Stimulated activated CD8-positive, alpha-beta memory T cell treated with anti-CD3 and anti-CD28 coated beads, Interleukin-7, amount 100 ng/mL, for 24 hours (primary cell): ENCODE results near the gene MTAP.

Experiments used
- DNase-seq: peaks from one replicate; pipeline ENCODE4 v3.0.0-alpha.2; 2020; ENCODE audit warnings: low read depth

The MTAP gene

GRCh38 chr9:21804791-21805190, 2.4 kb downstream of the MTAP start:
- DNase-seq = no peak

- no peak for DNase-seq
These were observed 4.2 kb downstream of the MTAP start for GRCh38 chr9:21806644-21807043.

GRCh38 chr9:21810388-21810787, 8.0 kb downstream of the MTAP start:
- no peak for DNase-seq

GRCh38 chr9:21810881-21811280, 8.4 kb downstream of the MTAP start:
- no peak for DNase-seq

- no peak for DNase-seq
These were observed 9.5 kb downstream of the MTAP start for GRCh38 chr9:21811914-21812313.

- DNase-seq = no peak
These were observed 10.0 kb downstream of the MTAP start for GRCh38 chr9:21812415-21812814.

- no peak for DNase-seq
These were observed 10.6 kb downstream of the MTAP start for GRCh38 chr9:21812946-21813568.

GRCh38 chr9:21813575-21814473, 11.4 kb downstream of the MTAP start:
- no peak for DNase-seq

- DNase-seq = no peak
These were observed 13.2 kb downstream of the MTAP start for GRCh38 chr9:21815643-21816042.

GRCh38 chr9:21817176-21817575, 14.7 kb downstream of the MTAP start:
- DNase-seq = no peak

- DNase-seq = no peak
These were observed 23.2 kb downstream of the MTAP start for GRCh38 chr9:21825637-21826036.

- DNase-seq = no peak
These were observed 26.5 kb downstream of the MTAP start for GRCh38 chr9:21828853-21829410.

GRCh38 chr9:21830589-21830988, 28.2 kb downstream of the MTAP start:
- no peak for DNase-seq

- DNase-seq = no peak
These were observed 29.5 kb downstream of the MTAP start for GRCh38 chr9:21831841-21832509.

- no peak for DNase-seq
These were observed 30.8 kb downstream of the MTAP start for GRCh38 chr9:21833090-21833801.

GRCh38 chr9:21835121-21835520, 32.7 kb downstream of the MTAP start:
- DNase-seq = no peak

GRCh38 chr9:21836437-21837161, 34.2 kb downstream of the MTAP start:
- DNase-seq = no peak

GRCh38 chr9:21837501-21837900, 35.1 kb downstream of the MTAP start:
- DNase-seq = no peak

GRCh38 chr9:21840647-21841046, 38.2 kb downstream of the MTAP start:
- no peak for DNase-seq

GRCh38 chr9:21841133-21841532, 38.7 kb downstream of the MTAP start:
- no peak for DNase-seq

- DNase-seq = no peak
These were observed 46.2 kb downstream of the MTAP start for GRCh38 chr9:21848615-21849014.
